Measurements from ENCODE around the gene CDKN1B.
"Not testable (repeated sequence)": the region's sequence is repeated elsewhere in the genome, so short reads cannot be mapped to it uniquely, and the experiment has no call there.

Gene CDKN1B

DNA sequence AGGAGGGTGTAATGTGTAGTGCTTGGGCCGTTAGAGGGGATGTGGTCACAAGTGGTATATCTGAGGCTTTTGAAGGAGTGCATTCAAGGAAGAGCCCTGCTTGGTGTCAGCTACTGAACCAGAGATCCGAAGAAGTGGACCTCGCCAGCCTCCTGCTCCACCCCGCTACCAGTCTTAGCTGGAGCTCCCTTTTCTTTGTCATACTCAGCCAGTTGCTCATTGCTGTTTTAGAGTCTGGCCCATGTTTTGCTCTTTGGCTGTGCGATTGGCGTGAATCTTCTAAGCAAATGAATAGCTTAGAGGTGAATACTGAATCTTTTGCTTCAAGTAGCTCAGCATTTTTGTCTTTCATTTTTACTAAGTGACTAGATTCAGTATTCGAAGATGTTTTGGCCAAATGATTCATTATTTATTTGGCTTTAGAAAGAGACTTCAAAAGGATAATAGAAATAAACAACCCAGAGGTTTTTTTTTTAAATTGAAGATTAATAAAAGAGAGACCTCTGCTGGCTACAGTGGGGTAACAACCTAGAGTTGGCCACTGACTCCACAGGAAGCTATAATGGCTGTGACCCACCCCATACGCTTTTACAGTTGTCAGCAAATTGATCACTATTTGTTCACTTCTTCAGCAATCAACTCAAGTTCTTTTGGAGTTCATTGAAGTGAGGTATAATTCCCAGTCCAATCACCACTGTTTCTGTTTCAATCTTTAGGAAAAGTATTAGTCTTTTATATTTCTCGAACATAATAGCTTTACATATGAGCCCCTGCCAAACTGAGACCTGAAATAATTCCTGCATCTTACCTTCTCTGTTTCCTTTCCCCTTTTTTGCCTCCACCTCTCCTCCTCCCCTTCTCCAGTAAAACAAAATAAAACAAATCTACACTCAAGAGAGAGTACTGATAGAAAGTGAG, 19.9 kb downstream of the CDKN1B start (continued):
- TF ChIP-seq KLF10 (tag by site-specific recombination; IDR thresholded peaks at IDR 0.05) = peak; percentile 37; the same call in 1 of the 2 replicates

DNA sequence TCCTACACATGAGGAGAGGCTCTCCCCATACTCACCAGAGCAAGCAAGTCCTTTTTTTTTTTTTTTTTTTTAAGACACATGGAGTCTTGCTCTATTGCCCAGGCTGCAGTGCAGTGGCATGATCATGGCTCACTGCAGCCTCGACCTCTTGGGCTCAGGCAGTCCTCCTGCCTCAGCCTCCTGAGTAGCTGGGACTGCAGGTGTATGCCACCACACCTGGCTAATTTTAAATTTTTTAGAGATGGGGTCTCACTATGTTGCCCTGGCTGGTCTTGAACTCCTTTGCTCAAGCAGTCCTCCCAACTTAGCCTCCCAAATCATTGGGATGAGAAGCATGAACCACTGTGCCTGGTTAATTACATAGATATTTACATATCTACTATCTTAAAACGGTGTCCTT, 21.0 kb downstream of the CDKN1B start:
- ChIA-PET POLR2A (interaction anchor here (4.1 kb wide), 1 partner anchor 14 kb away, joined by 52 read pairs; no protein-coding TSS in a partner anchor), CTCF (interaction anchor here (0.6 to 3.0 kb wide), 15 partner anchors 9 to 1070 kb away, joined by 3 to 51 read pairs (median 7); partner anchors contain the start of genes CDKN1B and FAM234B)
- not testable (repeated sequence) for H3K27ac ChIP-seq (ENCODE audit: extremely low read depth, low read depth, low read length); H3K36me3 ChIP-seq (ENCODE audit: control insufficient read depth in 2 of 2, insufficient read depth in 1 of 2, low read length in 2 of 2); H3K4me3 ChIP-seq (ENCODE audit: low read depth, low read length); H3K9me3 ChIP-seq (ENCODE audit: control insufficient read depth, insufficient read depth, low read depth, low read length)
- TF ChIP-seq ZNF121 (tag by site-specific recombination; IDR thresholded peaks at IDR 0.05) = peak; percentile 97
- peaks cover 31% of the 10 kb centered on the region for H3K4me1 ChIP-seq (ENCODE audit: control insufficient read depth, insufficient read depth, low read length)

DNA sequence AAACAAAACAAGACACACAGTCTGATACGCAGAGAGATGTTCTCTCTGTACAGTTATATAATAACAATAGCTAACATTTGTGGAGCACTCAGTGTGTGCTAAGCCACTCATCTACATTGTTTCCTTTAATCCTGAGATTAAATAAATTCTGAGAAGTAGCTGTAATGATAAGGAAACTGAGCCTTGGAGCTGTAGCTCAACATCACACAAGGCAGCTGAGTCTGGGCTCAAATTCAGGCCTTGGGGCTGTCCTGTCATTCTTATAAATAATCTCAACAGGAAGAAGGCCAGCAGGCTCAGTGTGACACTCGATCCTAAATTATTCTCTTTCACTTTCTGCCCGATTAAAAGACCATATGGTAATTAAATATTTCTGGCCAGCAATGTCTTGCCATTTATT, 24.5 kb downstream of the CDKN1B start:
- Histone ChIP-seq H3K4me1 (ENCODE audit: control insufficient read depth, insufficient read depth, low read length) (peaks cover 23% of the 10 kb centered on the region), H3K27ac (ENCODE audit: extremely low read depth, low read depth, low read length) (no peak overlapping the region), H3K4me3 (ENCODE audit: low read depth, low read length) (no peak overlapping the region), H3K9me3 (ENCODE audit: control insufficient read depth, insufficient read depth, low read depth, low read length) (no peaks in the 10 kb centered on the region), H3K36me3 (ENCODE audit: control insufficient read depth in 2 of 2, insufficient read depth in 1 of 2, low read length in 2 of 2) (no peaks in the 10 kb centered on the region; a peak in 1 of 3 replicates)
- TF ChIP-seq FEZF1 (tag by site-specific recombination; IDR thresholded peaks at IDR 0.05) = peak; percentile 39; the same call in 1 of the 2 replicates
- TF ChIP-seq, protein P1, sequence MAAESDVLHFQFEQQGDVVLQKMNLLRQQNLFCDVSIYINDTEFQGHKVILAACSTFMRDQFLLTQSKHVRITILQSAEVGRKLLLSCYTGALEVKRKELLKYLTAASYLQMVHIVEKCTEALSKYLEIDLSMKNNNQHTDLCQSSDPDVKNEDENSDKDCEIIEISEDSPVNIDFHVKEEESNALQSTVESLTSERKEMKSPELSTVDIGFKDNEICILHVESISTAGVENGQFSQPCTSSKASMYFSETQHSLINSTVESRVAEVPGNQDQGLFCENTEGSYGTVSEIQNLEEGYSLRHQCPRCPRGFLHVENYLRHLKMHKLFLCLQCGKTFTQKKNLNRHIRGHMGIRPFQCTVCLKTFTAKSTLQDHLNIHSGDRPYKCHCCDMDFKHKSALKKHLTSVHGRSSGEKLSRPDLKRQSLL (tag by site-specific recombination; IDR thresholded peaks at IDR 0.05) = no peak
- ChIA-PET POLR2A (interaction anchor here (0.7 to 1.2 kb wide), 2 partner anchors 14 to 16 kb away, joined by 3 to 6 read pairs; no protein-coding TSS in a partner anchor), CTCF (interaction anchor here (1.0 to 1.4 kb wide), 4 partner anchors 15 to 323 kb away, joined by 3 to 8 read pairs (median 4); no protein-coding TSS in a partner anchor)

DNA sequence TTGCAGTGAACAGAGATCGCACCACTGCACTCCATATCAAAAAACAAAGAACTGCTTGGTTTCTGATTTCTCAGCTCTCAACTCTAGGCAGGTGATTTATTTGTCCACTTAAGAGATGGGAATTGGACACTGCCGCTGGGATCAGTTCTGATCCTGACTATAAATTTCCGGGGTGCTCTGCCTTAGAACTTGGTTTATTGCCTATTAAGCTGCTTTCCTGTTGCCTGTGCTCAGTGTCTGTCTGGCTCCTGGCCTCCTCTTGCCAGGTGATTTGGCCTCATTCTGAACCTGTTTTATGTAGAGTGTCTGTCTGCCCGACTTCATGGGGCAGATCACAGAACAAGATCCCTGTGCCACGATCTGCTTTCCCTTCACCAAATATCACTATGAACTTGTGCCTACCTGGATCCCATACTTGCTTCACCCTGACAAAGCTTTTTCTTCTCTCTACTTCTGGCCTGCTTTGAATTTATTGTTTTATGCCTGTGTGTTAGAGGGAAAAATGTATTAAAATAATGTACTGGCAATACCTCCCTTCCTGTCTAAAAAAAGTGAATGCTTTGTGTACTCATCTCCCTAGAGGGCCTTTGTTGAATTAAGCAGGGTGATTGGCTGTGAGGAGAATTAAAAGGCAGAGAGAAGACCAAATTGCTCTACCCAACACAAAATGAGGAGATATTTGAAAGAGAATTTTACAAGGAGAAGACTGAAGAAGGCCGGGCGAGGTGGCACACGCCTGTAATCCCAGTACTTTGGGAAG, 27.6 kb downstream of the CDKN1B start:
- no peaks in the 10 kb centered on the region for H3K9me3 ChIP-seq (ENCODE audit: control insufficient read depth, insufficient read depth, low read depth, low read length)
- no peaks in the 10 kb centered on the region; a peak in 1 of 3 replicates for H3K36me3 ChIP-seq (ENCODE audit: control insufficient read depth in 2 of 2, insufficient read depth in 1 of 2, low read length in 2 of 2)
- H3K27ac ChIP-seq (ENCODE audit: extremely low read depth, low read depth, low read length) = no peak overlapping the region; the same call in 1 of the 2 replicates
- H3K4me1 ChIP-seq (ENCODE audit: control insufficient read depth, insufficient read depth, low read length) = peaks cover 28% of the 10 kb centered on the region
- CTCF ChIA-PET = interaction anchor here (0.9 to 4.4 kb wide), 2 partner anchors 8 to 43 kb away, joined by 3 to 36 read pairs; no protein-coding TSS in a partner anchor
- POLR2A ChIA-PET = interaction anchor here (0.7 to 1.0 kb wide), 2 partner anchors 19 to 478 kb away, joined by 3 to 6 read pairs; partner anchors contain the start of gene LRP6
- H3K4me3 ChIP-seq (ENCODE audit: low read depth, low read length) = no peak overlapping the region
- TF ChIP-seq ZNF600 (tag by site-specific recombination; IDR thresholded peaks at IDR 0.05) (no peak), ZBTB17 (tag by site-specific recombination; IDR thresholded peaks at IDR 0.05) (0 out of 2 replicates have a peak, but pooled peaks have one; percentile 37), ZNF768 (tag by site-specific recombination; IDR thresholded peaks at IDR 0.05) (no peak), GFI1B (tag by site-specific recombination; IDR thresholded peaks at IDR 0.05) (no peak)
- TF ChIP-seq, protein P2, sequence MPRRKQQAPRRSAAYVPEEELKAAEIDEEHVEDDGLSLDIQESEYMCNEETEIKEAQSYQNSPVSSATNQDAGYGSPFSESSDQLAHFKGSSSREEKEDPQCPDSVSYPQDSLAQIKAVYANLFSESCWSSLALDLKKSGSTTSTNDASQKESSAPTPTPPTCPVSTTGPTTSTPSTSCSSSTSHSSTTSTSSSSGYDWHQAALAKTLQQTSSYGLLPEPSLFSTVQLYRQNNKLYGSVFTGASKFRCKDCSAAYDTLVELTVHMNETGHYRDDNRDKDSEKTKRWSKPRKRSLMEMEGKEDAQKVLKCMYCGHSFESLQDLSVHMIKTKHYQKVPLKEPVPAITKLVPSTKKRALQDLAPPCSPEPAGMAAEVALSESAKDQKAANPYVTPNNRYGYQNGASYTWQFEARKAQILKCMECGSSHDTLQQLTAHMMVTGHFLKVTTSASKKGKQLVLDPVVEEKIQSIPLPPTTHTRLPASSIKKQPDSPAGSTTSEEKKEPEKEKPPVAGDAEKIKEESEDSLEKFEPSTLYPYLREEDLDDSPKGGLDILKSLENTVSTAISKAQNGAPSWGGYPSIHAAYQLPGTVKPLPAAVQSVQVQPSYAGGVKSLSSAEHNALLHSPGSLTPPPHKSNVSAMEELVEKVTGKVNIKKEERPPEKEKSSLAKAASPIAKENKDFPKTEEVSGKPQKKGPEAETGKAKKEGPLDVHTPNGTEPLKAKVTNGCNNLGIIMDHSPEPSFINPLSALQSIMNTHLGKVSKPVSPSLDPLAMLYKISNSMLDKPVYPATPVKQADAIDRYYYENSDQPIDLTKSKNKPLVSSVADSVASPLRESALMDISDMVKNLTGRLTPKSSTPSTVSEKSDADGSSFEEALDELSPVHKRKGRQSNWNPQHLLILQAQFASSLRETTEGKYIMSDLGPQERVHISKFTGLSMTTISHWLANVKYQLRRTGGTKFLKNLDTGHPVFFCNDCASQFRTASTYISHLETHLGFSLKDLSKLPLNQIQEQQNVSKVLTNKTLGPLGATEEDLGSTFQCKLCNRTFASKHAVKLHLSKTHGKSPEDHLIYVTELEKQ (tag by site-specific recombination; IDR thresholded peaks at IDR 0.05; ENCODE audit: borderline replicate concordance) = no peak
- TF ChIP-seq, protein P3, sequence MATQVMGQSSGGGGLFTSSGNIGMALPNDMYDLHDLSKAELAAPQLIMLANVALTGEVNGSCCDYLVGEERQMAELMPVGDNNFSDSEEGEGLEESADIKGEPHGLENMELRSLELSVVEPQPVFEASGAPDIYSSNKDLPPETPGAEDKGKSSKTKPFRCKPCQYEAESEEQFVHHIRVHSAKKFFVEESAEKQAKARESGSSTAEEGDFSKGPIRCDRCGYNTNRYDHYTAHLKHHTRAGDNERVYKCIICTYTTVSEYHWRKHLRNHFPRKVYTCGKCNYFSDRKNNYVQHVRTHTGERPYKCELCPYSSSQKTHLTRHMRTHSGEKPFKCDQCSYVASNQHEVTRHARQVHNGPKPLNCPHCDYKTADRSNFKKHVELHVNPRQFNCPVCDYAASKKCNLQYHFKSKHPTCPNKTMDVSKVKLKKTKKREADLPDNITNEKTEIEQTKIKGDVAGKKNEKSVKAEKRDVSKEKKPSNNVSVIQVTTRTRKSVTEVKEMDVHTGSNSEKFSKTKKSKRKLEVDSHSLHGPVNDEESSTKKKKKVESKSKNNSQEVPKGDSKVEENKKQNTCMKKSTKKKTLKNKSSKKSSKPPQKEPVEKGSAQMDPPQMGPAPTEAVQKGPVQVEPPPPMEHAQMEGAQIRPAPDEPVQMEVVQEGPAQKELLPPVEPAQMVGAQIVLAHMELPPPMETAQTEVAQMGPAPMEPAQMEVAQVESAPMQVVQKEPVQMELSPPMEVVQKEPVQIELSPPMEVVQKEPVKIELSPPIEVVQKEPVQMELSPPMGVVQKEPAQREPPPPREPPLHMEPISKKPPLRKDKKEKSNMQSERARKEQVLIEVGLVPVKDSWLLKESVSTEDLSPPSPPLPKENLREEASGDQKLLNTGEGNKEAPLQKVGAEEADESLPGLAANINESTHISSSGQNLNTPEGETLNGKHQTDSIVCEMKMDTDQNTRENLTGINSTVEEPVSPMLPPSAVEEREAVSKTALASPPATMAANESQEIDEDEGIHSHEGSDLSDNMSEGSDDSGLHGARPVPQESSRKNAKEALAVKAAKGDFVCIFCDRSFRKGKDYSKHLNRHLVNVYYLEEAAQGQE (tag by site-specific recombination; IDR thresholded peaks at IDR 0.05) = no peak
- TF ChIP-seq, protein P4, sequence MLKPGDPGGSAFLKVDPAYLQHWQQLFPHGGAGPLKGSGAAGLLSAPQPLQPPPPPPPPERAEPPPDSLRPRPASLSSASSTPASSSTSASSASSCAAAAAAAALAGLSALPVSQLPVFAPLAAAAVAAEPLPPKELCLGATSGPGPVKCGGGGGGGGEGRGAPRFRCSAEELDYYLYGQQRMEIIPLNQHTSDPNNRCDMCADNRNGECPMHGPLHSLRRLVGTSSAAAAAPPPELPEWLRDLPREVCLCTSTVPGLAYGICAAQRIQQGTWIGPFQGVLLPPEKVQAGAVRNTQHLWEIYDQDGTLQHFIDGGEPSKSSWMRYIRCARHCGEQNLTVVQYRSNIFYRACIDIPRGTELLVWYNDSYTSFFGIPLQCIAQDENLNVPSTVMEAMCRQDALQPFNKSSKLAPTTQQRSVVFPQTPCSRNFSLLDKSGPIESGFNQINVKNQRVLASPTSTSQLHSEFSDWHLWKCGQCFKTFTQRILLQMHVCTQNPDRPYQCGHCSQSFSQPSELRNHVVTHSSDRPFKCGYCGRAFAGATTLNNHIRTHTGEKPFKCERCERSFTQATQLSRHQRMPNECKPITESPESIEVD (tag by site-specific recombination; IDR thresholded peaks at IDR 0.05) = peak; percentile 31; the same call in 1 of the 2 replicates
- TF ChIP-seq, protein P1 (tag by site-specific recombination; IDR thresholded peaks at IDR 0.05) = no peak

Data from HEK293 (cell line).